ENCODE measurements around the gene KIFC3.

- TF ChIP-seq E2F6 (IDR thresholded peaks at IDR 0.05) (no peak), NRF1 (IDR thresholded peaks at IDR 0.05; ENCODE audit: low read depth, low read length) (no peak), JUND (IDR thresholded peaks at IDR 0.05; ENCODE audit: low read length) (no peak), CHD2 (IDR thresholded peaks at IDR 0.05; ENCODE audit: low read length) (no peak)
Observed at GRCh38 chr16:57709663-57710062, 92.6 kb downstream of the KIFC3 start.
